HEK293 (cell line): ENCODE measurements around the gene SMIM29.

Experiments
- CTCF ChIA-PET: fragments of 350-600 bp; formaldehyde crosslinking; extraction: SDS; loops from one replicate; lab custom pipeline; 2021; ENCODE audit warnings: antibody characterized with exemption; lab: Yijun Ruan, JAX
- POLR2A ChIA-PET: fragments of 300-600 bp; formaldehyde crosslinking; extraction: SDS; loops from one replicate; lab custom pipeline; 2020; ENCODE audit warnings: antibody characterized with exemption, inconsistent platforms; lab: Yijun Ruan, JAX
- H3K27ac ChIP-seq: fragments of 200-500 bp; sonication (Bioruptor generic); 2 replicates; pipeline ENCODE4 v1.5.1; 2014; ENCODE audit warnings: low read depth, low read length, control low read depth, inconsistent platforms; ENCODE audit errors: extremely low read depth
- H3K36me3 ChIP-seq, 2 experiments: fragments of 200-500 bp in 1 of 2; sonication (Bioruptor generic) in 1 of 2; 1 replicate in 1 of 2; 2 replicates in 1 of 2; pipeline ENCODE4 v1.5.1; 2014 to 2017; ENCODE audit warnings: inconsistent platforms in 2 of 2, low read length in 2 of 2; ENCODE audit not compliant: control insufficient read depth in 2 of 2, insufficient read depth in 1 of 2
- H3K4me1 ChIP-seq: fragments of 200-500 bp; sonication (Bioruptor generic); 2 replicates; pipeline ENCODE4 v1.5.1; 2014; ENCODE audit warnings: mild to moderate bottlenecking, low read length, inconsistent platforms; ENCODE audit not compliant: control insufficient read depth, insufficient read depth
- H3K4me3 ChIP-seq: 2 replicates; pipeline ENCODE4 v1.5.1; 2011; ENCODE audit warnings: low read depth, mild to moderate bottlenecking, control low read depth, low read length, moderate library complexity
- H3K9me3 ChIP-seq: fragments of 200-500 bp; sonication (Bioruptor generic); 2 replicates; pipeline ENCODE4 v1.5.1; 2014; ENCODE audit warnings: low read depth, low read length, inconsistent platforms; ENCODE audit not compliant: control insufficient read depth, insufficient read depth
- KLF16 ChIP-seq: fragments of 450-650 bp; formaldehyde crosslinking; IDR thresholded peaks from 2 replicates; pipeline ENCODE4 v1.5.1; 2017; ENCODE audit warnings: missing biosample characterization, missing genetic modification characterization
- MYNN ChIP-seq: fragments of 450-650 bp; formaldehyde crosslinking; IDR thresholded peaks from 2 replicates; pipeline ENCODE4 v1.5.1; 2016; ENCODE audit warnings: missing biosample characterization, missing genetic modification characterization, borderline replicate concordance
- MZF1 ChIP-seq: fragments of 450-650 bp; formaldehyde crosslinking; IDR thresholded peaks from 2 replicates; pipeline ENCODE4 v1.5.1; 2017; ENCODE audit warnings: missing biosample characterization, missing genetic modification characterization, borderline replicate concordance
- OSR2 ChIP-seq: fragments of 450-650 bp; formaldehyde crosslinking; IDR thresholded peaks from 2 replicates; pipeline ENCODE4 v1.5.1; 2016; ENCODE audit warnings: missing biosample characterization, missing genetic modification characterization
- PRDM10 ChIP-seq: fragments of 450-650 bp; formaldehyde crosslinking; IDR thresholded peaks from 2 replicates; pipeline ENCODE4 v1.5.1; 2016; ENCODE audit warnings: missing biosample characterization, missing genetic modification characterization
- PRDM6 ChIP-seq: fragments of 450-650 bp; formaldehyde crosslinking; IDR thresholded peaks from 2 replicates; pipeline ENCODE4 v1.5.1; 2017; ENCODE audit warnings: missing biosample characterization, missing genetic modification characterization
- SALL2 ChIP-seq: fragments of 450-650 bp; formaldehyde crosslinking; IDR thresholded peaks from 2 replicates; pipeline ENCODE4 v1.5.0; 2017; ENCODE audit warnings: missing biosample characterization, mild to moderate bottlenecking, missing genetic modification characterization, borderline replicate concordance
- SP7 ChIP-seq: fragments of 450-650 bp; formaldehyde crosslinking; IDR thresholded peaks from 2 replicates; pipeline ENCODE4 v1.5.1; 2016; ENCODE audit warnings: missing biosample characterization, missing genetic modification characterization
- WT1 ChIP-seq: fragments of 450-650 bp; formaldehyde crosslinking; IDR thresholded peaks from 2 replicates; pipeline ENCODE4 v1.5.1; 2016; ENCODE audit warnings: missing biosample characterization, missing genetic modification characterization
- YY2 ChIP-seq: fragments of 450-650 bp; formaldehyde crosslinking; IDR thresholded peaks from 2 replicates; pipeline ENCODE4 v1.5.1; 2016; ENCODE audit warnings: missing biosample characterization, missing genetic modification characterization
- ZBTB1 ChIP-seq: fragments of 450-650 bp; formaldehyde crosslinking; IDR thresholded peaks from 2 replicates; pipeline ENCODE4 v1.5.1; 2016; ENCODE audit warnings: missing biosample characterization, missing genetic modification characterization
- ZBTB8A ChIP-seq: fragments of 450-650 bp; formaldehyde crosslinking; IDR thresholded peaks from 2 replicates; pipeline ENCODE4 v1.5.1; 2016; ENCODE audit warnings: missing biosample characterization, missing genetic modification characterization
- ZEB2 ChIP-seq: fragments of 450-650 bp; formaldehyde crosslinking; IDR thresholded peaks from 2 replicates; pipeline ENCODE4 v1.5.1; 2016; ENCODE audit warnings: missing biosample characterization, missing genetic modification characterization
- ZNF169 ChIP-seq: fragments of 450-650 bp; formaldehyde crosslinking; IDR thresholded peaks from 2 replicates; pipeline ENCODE4 v1.5.1; 2016; ENCODE audit warnings: missing biosample characterization, missing genetic modification characterization
- ZNF2 ChIP-seq: fragments of 450-650 bp; formaldehyde crosslinking; IDR thresholded peaks from 2 replicates; pipeline ENCODE4 v1.5.1; 2016; ENCODE audit warnings: missing biosample characterization, missing genetic modification characterization
- ZNF292 ChIP-seq: fragments of 450-650 bp; formaldehyde crosslinking; IDR thresholded peaks from 2 replicates; pipeline ENCODE4 v1.5.1; 2016; ENCODE audit warnings: low read depth, missing biosample characterization, missing genetic modification characterization, borderline replicate concordance
- ZNF514 ChIP-seq: fragments of 450-650 bp; formaldehyde crosslinking; IDR thresholded peaks from 2 replicates; pipeline ENCODE4 v1.5.1; 2016; ENCODE audit warnings: missing biosample characterization, missing genetic modification characterization
- ZSCAN30 ChIP-seq: fragments of 450-650 bp; IDR thresholded peaks from 2 replicates; pipeline ENCODE4 v1.5.1; 2018; ENCODE audit warnings: missing biosample characterization, mild to moderate bottlenecking, missing genetic modification characterization, moderate library complexity
- ZSCAN5A ChIP-seq: fragments of 450-650 bp; formaldehyde crosslinking; IDR thresholded peaks from 2 replicates; pipeline ENCODE4 v1.5.1; 2016; ENCODE audit warnings: missing biosample characterization, missing genetic modification characterization
- ZXDB ChIP-seq: fragments of 450-650 bp; formaldehyde crosslinking; IDR thresholded peaks from 2 replicates; pipeline ENCODE4 v1.5.1; 2016; ENCODE audit warnings: missing biosample characterization, missing genetic modification characterization
- TF ChIP-seq, protein P1 (sequence below): fragments of 450-650 bp; formaldehyde crosslinking; IDR thresholded peaks from 2 replicates; pipeline ENCODE4 v1.5.1; 2016; ENCODE audit warnings: missing biosample characterization, missing genetic modification characterization
- TF ChIP-seq, protein P2 (sequence below): fragments of 450-650 bp; formaldehyde crosslinking; IDR thresholded peaks from 2 replicates; pipeline ENCODE4 v1.5.1; 2016; ENCODE audit warnings: missing biosample characterization, missing genetic modification characterization
- TF ChIP-seq, protein P3 (sequence below): fragments of 450-650 bp; formaldehyde crosslinking; IDR thresholded peaks from 2 replicates; pipeline ENCODE4 v1.5.1; 2016; ENCODE audit warnings: missing biosample characterization, missing genetic modification characterization

The SMIM29 gene

DNA sequence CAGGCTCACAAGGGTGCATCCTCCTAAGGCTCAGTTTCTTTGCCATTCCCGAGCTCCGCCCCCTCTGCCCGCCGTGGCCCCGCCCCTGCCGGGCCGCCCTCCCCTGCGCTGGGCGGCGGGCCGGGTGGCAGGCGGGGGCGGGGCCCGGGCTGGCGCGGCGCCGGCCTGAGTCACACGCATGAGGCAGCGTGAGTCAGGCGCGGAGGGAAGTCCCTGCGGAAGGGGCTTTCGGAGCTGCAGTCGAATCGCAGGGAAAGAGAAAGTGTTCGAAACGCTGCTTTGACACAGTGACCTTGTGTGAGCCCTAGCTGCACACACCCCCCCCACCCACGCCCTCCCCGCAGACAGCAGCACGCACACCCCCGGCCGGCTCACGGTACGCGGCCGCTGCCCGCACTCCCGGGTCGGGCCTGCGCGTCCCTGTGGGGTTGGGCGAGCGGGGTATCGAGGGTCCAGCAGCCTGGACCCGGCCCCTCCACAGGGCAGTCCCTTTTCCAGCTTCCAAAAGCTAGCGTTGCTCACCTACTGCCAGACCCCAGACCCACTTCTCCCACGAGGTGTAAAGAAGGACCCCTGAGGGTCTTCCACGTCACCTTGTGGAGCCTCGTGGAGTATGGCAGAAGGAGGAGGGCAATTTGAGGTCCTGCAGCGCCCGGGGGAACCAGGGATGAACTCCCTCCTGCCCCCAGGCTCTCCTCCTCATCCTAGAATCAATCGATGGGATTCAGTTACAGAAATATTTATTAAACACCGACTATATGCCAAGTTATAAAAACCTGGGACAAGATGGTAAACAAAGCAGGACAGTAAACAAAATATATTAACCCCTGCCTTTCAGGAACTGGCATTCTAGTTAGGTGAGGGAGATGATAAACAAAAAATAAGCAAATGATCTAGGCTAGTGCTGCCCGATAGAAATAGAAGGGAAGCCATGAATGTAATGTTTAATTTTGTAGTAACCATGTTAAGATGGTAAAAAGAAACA lies 24.6 kb downstream of the SMIM29 start (continued):
- TF ChIP-seq ZBTB1 (tag by site-specific recombination) = no peak
- TF ChIP-seq MZF1 (tag by site-specific recombination) = no peak
- no peak for TF ChIP-seq ZBTB8A
- TF ChIP-seq ZNF169 = no peak

DNA sequence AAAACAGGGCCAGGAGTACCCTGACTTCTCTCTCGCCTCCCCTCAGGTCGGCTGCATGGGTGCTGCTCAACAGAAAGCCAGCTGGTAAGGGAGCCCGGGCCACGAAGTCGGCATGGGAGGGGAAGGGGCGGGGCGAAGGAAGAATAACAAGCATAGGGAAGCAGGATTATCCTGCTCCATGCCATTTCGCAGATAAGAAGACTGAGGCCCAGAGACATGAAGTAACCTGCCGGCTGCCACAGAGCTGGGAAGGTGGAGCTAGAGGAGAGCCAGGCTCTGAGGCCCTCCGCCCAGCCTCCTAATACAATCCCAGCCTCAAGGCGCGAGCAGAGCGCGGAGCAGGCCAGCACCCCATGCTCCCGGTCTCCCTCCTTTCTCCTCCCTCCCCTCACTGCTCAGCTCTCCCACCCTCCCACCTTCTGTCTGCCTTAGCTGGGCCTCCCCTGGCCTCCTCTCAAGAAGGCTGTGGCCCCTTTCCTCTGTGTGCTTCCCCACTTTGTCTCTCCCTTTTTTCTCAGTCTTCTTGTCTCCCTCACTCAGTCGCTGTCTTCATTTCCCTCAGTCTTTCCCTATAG lies 25.3 kb downstream of the SMIM29 start:
- Histone ChIP-seq H3K27ac (no peak overlapping the region; the same call in 1 of the 2 replicates), H3K9me3 (no peaks in the 10 kb centered on the region), H3K36me3 (no peaks in the 10 kb centered on the region), H3K4me1 (no peaks in the 10 kb centered on the region), H3K4me3 (peak overlapping the region; percentile 8)
- CTCF ChIA-PET = interaction anchor here (0.6 to 2.0 kb wide), 5 partner anchors 26 to 168 kb away, joined by 3 to 8 read pairs (median 3); no protein-coding TSS in a partner anchor
- POLR2A ChIA-PET = interaction anchor here (0.6 to 1.6 kb wide), 15 partner anchors 10 to 241 kb away, joined by 3 to 23 read pairs (median 6); partner anchors contain the start of genes HMGA1, RPS10 and SMIM29
- no peak for TF ChIP-seq PRDM6 (tag by site-specific recombination)
- 0 out of 2 replicates have a peak, but pooled peaks have one; percentile 18 for TF ChIP-seq SP7 (tag by site-specific recombination)
- no peak for TF ChIP-seq ZXDB
- no peak for TF ChIP-seq ZEB2
- peak; percentile 69 for TF ChIP-seq PRDM10 (tag by site-specific recombination)
- TF ChIP-seq, protein P1, sequence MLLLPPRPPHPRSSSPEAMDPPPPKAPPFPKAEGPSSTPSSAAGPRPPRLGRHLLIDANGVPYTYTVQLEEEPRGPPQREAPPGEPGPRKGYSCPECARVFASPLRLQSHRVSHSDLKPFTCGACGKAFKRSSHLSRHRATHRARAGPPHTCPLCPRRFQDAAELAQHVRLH (tag by site-specific recombination) = 0 out of 2 replicates have a peak, but pooled peaks have one; percentile 9
- TF ChIP-seq KLF16 (tag by site-specific recombination) = no peak
- no peak for TF ChIP-seq YY2 (tag by site-specific recombination)
- TF ChIP-seq ZSCAN30 (tag by site-specific recombination) = 0 out of 2 replicates have a peak, but pooled peaks have one; percentile 7
- TF ChIP-seq WT1 = peak; percentile 41
- no peak for TF ChIP-seq SALL2 (tag by site-specific recombination)
- no peak for TF ChIP-seq MYNN
- TF ChIP-seq, protein P2, sequence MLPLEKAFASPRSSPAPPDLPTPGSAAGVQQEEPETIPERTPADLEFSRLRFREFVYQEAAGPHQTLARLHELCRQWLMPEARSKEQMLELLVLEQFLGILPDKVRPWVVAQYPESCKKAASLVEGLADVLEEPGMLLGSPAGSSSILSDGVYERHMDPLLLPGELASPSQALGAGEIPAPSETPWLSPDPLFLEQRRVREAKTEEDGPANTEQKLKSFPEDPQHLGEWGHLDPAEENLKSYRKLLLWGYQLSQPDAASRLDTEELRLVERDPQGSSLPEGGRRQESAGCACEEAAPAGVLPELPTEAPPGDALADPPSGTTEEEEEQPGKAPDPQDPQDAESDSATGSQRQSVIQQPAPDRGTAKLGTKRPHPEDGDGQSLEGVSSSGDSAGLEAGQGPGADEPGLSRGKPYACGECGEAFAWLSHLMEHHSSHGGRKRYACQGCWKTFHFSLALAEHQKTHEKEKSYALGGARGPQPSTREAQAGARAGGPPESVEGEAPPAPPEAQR = no peak
- no peak for TF ChIP-seq ZNF292 (tag by site-specific recombination)
- no peak for TF ChIP-seq ZNF2 (tag by site-specific recombination)
- TF ChIP-seq ZNF514 (tag by site-specific recombination) = no peak
- TF ChIP-seq, protein P3, sequence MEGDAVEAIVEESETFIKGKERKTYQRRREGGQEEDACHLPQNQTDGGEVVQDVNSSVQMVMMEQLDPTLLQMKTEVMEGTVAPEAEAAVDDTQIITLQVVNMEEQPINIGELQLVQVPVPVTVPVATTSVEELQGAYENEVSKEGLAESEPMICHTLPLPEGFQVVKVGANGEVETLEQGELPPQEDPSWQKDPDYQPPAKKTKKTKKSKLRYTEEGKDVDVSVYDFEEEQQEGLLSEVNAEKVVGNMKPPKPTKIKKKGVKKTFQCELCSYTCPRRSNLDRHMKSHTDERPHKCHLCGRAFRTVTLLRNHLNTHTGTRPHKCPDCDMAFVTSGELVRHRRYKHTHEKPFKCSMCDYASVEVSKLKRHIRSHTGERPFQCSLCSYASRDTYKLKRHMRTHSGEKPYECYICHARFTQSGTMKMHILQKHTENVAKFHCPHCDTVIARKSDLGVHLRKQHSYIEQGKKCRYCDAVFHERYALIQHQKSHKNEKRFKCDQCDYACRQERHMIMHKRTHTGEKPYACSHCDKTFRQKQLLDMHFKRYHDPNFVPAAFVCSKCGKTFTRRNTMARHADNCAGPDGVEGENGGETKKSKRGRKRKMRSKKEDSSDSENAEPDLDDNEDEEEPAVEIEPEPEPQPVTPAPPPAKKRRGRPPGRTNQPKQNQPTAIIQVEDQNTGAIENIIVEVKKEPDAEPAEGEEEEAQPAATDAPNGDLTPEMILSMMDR (tag by site-specific recombination) = no peak
- TF ChIP-seq ZBTB8A = no peak; the same call in 1 of the 2 replicates
- no peak for TF ChIP-seq OSR2 (tag by site-specific recombination)
- no peak for TF ChIP-seq ZBTB1 (tag by site-specific recombination)
- no peak for TF ChIP-seq ZSCAN5A
